NCI-H2029 (cell line): ENCODE results near the gene CPA5.
"Not testable (repeated sequence)": the region's sequence is repeated elsewhere in the genome, so short reads cannot be mapped to it uniquely, and the experiment has no call there.

ENCODE experiments used
- DNase-seq: peaks from one replicate; lab custom pipeline; 2025; lab: John Stamatoyannopoulos, UW

The CPA5 gene

GRCh38 chr7:130344271-130344866 is at the start of gene CPA5:
CPA5 (plus strand) TSS chr7:130344816; CDS start chr7:130346486, 1,670 bp downstream.
- DNase-seq: no peak

DNA sequence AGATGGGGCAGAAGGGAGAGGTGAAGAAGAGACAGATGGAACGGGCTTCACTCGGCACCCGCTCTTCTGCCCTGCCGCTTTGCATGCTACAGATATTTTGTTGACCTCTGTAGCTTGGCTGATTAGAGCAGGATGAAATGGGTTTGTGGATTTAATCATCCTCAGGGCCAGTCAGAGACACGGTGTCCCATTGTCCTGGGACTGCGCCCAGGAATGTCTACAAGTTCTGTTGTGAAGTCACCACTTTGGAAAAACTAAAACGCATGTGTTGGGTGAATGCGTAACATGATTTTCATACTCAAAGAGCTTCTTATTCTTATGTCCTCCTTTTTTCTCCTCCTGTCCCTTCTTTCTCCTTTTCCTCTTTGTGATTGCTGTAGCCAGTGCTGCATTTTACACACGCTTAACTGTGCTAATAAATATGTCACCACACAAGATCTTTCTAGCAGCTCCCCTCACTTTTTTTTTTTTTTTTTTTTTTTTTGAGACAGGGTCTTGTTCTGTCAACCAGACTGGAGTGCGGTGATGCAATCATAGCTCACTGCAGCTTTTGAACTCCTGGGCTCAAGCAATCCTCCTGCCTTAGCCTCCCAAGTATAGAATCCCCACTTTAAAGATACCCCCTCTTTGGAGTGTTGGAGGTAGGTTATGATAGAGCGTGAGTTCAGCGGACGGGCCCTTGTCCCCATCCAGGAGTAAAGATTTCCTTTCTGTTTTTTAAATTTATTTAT is 48.2 kb upstream of the CPA5 start:
- no peak for DNase-seq

GRCh38 chr7:130297628-130298543 is 46.7 kb upstream of the CPA5 start:
- peak; percentile 70 for DNase-seq

GRCh38 chr7:130298544-130299326 is 45.9 kb upstream of the CPA5 start:
- no peak for DNase-seq

DNA sequence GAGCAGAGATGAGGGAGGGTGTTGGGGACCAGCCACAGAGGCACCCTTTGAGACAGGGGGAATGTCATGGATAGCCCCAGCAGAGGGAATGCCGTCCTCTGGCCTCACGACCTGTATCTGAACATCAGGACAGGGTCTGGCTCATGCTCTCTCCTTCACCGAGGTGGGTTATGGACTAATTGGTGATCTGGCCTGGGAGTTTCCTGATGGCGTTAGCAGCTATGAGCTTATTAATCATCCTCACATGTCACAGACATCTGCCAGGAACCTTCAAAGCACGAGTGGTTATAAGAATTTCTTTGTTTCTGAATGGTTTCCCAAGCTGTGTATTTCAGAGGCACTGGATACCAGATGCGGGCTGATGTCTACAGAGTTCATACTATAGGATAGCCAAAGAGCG is 44.8 kb upstream of the CPA5 start:
- no peak for DNase-seq

- no peak for DNase-seq
These were observed 43.1 kb upstream of the CPA5 start for GRCh38 chr7:130301501-130302020.

DNA sequence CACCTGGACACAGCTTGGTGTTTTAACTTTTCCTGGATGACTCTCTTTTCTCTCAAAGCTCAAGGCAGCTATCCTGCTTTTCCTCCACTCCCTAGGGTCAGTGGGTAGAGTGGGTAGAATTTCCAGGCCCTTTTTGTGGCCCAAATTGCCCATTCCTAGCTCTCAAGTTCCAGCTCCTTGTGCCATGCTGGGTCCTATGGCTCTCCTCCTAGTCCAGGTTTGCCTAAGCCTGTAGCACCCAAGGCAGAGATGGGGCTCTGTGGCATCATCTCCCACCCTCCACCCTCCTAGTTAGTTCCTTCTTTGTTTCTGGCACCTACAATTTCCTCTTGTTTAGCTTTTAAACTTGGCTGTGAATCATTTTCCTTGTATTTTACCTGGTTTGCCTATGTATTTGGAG is 42.0 kb upstream of the CPA5 start:
- DNase-seq: no peak

GRCh38 chr7:130303127-130303526 is 41.5 kb upstream of the CPA5 start:
- no peak for DNase-seq

DNA sequence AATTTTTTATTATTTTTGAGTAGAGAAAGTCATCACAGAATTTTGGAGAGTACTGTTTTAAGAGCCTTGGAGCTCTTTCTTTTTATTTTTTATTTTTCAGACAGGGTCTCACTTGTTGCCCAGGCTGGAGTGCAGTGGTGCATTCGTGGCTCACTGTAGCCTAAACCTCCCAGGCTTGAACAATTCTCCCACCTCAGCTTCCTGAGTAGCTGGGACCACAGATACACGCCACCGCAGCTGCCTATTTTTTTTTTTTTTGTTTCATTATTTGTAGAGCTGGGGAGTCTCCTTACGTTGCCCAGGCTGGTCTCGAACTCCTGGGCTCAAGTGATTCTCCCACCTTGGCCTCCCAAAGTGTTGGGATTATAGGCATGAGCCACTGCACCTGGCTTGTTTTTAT is 41.1 kb upstream of the CPA5 start:
- DNase-seq: no peak

- no peak for DNase-seq
These were observed 40.6 kb upstream of the CPA5 start for GRCh38 chr7:130303982-130304381.

DNA sequence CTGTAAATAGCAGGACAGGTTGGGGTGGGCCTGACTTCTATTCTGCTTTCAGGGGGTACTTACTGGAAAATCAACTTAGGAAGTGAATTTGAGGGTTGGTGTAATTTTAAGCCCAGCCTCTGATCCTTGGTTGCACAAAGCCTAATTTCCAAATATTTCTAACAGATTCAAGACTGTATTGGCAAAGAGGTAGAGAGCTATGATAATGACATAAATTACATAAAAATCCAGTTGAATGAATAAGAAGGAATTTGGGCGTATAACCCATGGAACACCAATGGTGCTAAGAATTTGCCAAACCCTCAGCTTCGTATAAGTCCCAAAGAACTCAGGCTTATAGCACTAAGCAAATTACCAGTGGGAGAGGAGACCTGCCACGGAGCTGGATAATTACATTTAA is 39.7 kb upstream of the CPA5 start:
- no peak for DNase-seq

- DNase-seq: no peak
These were observed 39.1 kb upstream of the CPA5 start for GRCh38 chr7:130305433-130306042.

GRCh38 chr7:130309986-130310385 is 34.6 kb upstream of the CPA5 start:
- no peak for DNase-seq

DNA sequence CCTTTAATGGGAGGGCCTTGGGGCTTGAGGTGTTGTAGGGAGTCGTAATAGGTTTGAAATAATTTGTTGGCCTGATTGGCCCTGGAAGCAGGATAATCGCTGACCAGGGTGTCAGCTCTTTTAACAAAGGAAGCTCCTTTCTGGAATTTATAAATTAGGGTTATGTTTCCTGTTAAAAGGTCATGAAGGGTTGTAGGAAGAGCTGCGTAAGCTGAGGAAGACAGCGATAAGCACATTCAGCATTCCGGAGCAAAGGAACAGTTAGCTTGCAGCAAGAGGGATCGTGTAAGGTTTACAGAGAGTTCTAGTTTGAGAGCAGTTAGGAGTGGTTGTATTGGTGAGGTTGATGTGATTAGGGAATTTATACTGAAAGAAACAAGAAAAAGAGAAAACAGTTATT is 30.3 kb upstream of the CPA5 start:
- no peak for DNase-seq

DNA sequence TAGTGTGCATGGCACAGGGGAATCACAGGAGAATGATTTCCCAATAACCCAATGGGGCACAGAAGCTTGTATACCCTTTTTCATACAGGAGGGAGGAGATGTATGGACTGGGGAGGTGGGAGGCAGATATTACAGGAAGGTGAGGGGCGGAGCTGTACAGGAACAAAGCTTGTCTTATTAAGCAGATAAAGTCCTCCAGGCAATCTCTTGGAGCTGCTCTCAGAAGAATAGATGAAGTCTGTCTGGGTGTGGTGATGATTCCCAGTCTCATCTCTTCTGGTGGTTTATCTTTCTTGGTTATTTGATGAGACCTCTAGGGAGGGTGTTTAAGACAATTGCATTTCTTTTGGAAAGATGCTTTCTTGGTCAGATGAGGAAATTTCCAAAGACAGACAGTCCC is 25.1 kb upstream of the CPA5 start:
- DNase-seq: no peak

GRCh38 chr7:130321542-130322229 is 22.9 kb upstream of the CPA5 start:
- DNase-seq: not testable (repeated sequence)

DNA sequence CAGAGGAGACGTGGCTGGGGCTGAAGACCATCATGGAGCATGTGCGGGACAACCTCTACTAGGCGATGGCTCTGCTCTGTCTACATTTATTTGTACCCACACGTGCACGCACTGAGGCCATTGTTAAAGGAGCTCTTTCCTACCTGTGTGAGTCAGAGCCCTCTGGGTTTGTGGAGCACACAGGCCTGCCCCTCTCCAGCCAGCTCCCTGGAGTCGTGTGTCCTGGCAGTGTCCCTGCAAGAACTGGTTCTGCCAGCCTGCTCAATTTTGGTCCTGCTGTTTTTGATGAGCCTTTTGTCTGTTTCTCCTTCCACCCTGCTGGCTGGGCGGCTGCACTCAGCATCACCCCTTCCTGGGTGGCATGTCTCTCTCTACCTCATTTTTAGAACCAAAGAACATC is 22.0 kb upstream of the CPA5 start:
- no peak for DNase-seq

GRCh38 chr7:130324306-130324943 is 20.2 kb upstream of the CPA5 start:
- DNase-seq: no peak

DNA sequence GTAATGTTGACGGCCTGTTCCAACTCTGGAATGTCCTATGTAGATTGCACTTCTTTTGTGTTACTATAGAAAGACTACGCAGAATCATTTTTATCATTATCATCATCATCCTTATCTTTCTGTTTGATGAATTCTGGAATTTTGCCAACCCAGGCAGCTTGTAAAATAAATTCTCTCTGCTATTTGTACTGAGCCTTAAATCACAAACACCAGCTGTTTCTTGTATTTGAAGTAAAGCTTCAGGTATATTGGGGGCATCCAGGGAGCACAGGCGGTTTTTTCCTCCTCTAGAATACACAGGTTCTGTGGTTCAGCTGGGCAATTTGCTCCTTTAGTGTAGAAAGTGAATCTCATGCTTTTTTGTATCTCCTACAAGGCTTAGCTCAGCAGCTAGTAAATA is 14.9 kb upstream of the CPA5 start:
- DNase-seq: no peak
